GM21360 (cell line): ENCODE measurements around the gene ATF7IP2.
"Not testable (repeated sequence)": the region's sequence is repeated elsewhere in the genome, so short reads cannot be mapped to it uniquely, and the experiment has no call there.

Experiments used
- ATAC-seq: cut with Tn5 transposase; IDR thresholded peaks from one replicate; pipeline ENCODE4 v1.9.1; 2021; ENCODE audit warnings: mild to moderate bottlenecking, moderate library complexity; ENCODE audit not compliant: unreplicated experiment

The ATF7IP2 gene

DNA sequence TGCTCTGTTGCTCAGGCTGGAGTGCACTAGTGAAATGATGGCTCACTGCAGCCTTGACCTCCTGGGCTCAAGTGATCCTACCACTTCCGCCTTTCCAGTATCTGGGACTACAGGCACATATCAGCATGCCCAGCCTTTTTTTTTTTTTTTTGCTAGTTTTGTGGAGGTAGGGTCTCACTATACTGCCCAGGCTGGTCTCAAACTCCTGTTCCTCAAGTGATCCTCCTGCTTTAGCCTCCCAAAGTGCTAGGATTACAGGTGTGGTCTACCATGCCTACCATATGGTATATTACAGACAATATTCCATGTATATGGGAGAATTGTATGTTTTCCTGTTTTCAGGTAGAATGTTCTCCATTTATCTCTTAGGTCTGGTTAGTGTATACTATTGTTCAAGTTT lies 12.3 kb upstream of the ATF7IP2 start:
- ATAC-seq, result no peak

DNA sequence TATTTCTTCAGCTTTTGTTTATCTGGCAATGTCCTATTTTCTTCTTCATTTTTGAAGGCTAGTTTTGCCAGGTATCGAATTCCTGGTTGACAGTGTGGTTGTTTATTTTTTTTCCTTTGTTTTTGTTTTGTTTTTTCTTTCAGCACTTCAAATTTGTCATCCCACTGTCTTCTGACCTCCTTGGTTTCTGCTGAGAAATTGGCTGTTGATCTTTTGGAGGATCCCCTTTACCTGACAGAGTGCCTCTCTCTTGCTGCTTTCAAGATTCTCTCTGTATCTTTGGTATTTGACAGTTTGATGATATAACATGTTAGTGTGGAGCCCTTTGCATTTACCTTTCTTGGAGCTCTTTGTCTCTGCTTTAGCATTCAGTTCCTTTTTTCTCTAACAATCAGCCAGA lies 9.6 kb upstream of the ATF7IP2 start:
- ATAC-seq, result no peak

DNA sequence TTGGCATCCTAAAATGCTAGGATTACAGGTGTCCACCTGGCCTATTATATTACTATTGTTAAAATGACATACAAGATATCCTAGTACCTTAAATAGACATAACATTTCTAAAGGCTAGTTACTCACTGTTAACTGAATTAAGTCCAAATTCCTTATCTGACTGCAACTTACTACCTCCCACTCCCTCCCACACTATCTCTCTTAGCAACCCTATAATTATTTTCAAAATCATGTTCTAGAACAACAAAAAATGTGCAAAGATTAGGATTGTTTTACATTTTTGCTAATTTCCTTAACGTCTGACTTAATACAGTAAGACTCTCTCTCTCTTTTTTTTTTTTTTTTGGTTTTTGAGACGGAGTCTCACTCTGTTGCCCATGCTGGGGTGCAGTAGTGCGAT lies 2.2 kb upstream of the ATF7IP2 start:
- ATAC-seq, result no peak

DNA sequence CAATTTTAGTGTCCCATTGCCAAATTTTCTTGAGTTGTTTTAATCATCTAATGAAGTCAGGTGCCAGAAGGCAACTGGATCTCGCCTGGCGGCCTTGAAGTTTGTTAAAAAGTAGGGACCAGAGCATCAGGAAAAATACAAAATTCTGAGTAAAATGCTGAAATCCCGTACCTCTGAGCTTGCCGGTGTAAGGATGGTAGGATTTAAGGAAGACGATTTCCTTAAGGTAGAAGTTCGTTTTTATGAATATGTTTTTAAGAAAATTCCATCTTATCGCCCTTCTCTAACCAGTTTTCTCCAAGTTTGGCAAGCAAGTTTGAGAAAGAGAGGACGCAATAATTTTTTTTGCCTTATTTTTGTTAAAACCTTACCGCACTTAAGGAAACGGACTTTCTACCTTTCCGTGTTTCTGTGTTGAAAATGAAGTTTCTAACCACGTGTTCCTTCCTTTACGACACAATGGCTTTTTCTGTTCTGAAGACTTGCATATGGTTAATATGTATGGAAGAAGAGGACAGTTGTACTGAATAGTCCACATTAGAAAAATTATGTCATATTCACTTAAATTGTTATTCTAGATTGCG lies 748 bp downstream of the ATF7IP2 start:
- ATAC-seq, result no peak

DNA sequence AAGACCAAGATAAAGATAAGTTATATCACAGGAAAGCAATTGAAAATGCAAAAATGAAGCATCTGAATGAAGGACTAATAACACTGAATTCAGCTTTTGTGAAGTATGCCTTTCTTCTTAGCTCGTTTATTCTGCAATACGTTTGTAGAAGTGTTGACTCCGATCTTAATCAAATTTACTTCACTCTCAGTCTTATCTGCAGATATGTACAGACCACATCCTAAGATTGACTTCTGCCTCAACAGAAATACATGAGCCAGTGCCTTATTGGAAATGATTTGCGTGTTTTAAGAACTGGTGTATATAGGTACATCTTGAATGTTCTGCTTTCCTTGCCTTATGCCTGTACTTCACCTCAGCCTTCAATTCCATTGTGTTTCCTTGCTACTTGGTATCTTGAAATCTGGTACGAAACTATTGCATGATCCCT lies 1.3 kb downstream of the ATF7IP2 start:
- no peak for ATAC-seq

DNA sequence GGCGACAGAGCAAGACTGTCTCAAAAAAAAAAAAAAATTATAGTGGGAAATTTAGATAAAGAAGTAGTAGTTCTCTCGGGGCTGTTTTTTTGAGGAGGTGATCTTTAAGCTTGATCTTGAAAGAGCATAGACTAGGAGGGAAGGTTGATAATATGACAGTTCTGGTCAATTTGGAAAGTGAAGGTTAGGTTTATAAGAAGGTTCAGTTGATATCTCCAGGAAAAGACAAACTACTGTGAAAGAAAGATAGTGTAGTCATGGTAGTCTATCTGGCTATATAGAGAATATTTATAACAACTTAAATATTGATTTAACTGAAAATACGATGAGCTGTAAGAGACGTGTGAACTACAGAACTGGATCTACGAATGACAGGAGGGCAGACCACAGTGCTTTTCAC lies 3.1 kb downstream of the ATF7IP2 start:
- no peak for ATAC-seq

DNA sequence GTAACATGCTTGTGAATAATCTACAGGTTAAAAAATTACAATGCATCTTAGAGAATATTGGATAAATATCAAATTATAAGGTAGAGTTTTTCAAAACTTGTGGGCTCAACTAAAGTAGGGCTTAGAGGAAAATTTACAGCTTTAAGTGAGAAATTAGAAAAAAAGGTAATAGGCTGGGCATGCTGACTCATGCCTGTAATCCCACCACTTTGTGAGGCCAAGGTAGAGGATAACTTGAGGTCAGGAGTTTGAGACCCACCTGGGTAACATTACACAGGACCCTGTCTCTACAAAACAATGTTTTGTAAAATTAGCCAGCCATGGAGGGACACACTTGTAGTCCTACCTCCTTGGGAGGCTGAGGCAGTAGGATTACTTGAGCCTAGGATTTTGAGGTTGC lies 4.5 kb downstream of the ATF7IP2 start:
- no peak for ATAC-seq

DNA sequence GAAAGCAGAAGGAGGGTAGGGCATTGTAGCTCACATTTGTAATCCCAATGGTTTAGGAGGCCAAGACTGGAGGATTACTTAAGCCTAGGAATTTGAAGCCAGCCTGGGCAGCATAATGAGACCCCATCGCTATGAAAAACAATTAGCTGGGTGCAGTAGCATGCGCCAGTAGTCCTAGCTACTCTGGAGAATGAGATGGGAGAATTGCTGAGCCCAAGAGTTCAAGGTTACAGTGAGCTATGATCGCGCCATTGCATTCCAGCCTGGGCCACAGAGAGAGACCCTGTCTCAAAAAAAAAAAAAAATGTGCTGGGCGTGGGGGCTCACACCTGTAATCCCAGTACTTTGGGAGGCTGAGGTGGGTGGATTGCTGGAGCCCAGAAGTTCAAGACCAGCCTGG lies 5.0 kb downstream of the ATF7IP2 start:
- ATAC-seq, result no peak

DNA sequence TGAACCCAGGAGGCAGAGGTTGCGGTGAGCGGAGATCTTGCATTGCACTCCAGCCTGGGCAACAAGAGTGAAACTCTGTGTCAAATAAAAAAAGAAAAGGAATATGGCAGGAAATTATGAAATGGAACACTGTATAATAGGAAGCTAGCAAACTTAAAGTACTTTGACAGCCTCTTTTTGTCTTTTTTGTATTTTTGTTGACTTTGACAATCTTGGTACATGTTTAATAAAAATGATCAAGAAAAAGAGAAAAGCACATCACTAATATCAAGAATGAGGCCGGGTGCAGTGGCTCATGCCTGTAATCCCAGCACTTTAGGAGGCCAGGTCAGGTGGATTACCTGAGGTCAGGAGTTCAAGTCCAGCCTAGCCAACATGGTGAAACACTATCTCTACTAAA lies 5.5 kb downstream of the ATF7IP2 start:
- ATAC-seq, result no peak

DNA sequence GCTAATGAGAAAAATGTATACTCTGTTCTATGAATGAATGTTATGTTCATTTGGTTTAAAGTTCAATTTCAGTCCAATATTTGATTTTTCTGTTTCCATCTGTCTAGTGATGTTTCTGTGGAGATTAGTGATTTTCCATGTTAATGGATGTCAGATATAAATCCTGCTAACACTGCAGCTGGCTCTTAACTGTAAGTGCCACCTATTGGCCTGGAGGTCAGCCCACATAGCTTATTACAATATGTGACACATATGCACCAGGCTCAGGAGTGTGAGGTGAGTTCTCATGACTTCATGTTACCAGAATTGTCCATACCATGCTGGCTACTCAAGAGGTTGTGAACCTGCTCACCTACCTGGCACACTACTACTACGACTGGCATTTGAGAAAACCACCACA lies 17.1 kb downstream of the ATF7IP2 start:
- no peak for ATAC-seq

DNA sequence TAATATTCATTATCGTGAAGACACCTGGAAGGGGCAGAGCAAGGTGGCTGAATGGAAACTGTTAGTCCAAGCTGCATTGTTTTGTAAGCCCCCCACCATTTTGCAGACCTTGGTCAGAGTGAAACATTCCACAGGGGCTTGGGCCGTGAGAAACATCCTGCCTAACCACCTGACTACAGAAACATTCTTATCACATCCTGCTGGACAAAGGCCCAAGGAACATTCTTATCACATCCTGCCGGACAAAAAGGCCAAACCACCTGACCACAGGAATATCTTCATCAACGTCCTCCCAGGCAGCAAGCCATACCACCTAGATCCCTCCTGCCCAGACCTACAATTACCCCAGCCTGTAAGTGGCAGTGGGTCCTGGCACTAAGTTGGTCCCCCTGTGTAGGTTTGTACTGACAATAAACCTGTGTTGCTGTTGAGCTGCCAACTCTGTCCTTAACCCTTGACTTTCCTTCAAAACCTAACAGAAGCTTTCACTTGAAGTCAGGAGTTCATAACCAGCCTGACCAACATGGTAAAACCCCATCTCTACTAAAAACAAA lies 19.6 kb downstream of the ATF7IP2 start:
- no peak for ATAC-seq

DNA sequence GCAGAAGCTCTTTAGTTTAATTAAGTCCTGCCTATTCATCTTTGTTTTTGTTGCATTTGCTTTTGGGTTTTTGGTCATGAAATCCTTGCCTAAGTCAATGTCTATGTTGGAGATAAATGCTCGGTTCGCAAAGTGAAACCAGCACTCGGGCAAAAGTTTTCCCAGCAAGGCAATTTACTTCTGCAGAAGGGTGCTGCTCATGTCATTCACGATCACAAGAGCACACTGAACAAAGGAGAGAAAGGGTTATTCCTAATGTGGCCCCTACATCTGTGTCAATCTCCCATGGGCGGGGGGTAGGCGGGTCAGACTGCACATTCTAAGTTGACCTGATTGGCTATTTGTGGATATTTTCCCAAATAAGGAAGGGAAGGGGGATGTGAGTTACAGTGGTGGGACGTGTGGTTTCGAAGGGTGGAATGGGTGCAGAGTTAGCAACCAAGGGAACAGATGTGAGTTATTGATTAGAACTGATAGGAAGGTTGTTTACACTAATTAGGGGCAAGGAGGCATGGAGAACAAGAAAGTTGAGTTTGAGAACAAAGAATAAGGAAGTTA lies 23.0 kb downstream of the ATF7IP2 start:
- no peak for ATAC-seq

DNA sequence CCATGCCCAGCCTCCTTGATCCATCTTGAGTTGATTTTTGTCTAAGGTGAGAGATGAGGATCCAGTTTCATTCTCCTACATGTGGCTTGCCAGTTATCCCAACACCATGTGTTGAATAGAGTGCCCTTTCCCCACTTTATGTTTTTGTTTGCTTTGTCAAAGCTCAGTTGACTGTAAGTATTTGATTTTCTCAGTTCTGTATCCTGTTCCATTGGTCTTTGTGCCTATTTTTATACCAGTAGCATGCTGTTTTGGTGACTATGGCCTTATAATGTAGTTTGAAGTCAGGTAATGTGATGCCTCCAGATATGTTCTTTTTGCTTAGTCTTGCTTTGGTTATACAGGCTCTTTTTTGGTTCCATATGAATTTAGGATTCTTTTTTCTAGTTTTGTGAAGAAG lies 23.9 kb downstream of the ATF7IP2 start:
- not testable (repeated sequence) for ATAC-seq

DNA sequence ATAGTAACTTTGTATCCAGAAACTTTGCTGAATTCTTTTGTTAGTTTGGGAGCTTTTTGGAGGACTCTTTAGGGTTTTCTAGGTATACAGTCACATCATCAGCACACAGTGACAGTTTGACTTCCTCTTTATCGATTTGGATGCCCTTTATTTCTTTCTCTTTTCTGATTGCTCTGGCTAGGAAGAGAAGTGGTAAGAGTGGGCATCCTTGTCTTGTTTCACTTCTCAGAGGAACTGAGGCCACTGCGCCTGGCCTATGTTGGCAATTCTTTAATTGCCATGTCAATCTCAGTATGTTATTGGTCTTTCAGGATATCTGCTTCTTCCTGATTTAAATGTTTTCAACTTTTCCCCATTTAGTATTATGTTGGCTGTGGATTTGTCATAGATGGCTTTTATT lies 24.6 kb downstream of the ATF7IP2 start:
- no peak for ATAC-seq

DNA sequence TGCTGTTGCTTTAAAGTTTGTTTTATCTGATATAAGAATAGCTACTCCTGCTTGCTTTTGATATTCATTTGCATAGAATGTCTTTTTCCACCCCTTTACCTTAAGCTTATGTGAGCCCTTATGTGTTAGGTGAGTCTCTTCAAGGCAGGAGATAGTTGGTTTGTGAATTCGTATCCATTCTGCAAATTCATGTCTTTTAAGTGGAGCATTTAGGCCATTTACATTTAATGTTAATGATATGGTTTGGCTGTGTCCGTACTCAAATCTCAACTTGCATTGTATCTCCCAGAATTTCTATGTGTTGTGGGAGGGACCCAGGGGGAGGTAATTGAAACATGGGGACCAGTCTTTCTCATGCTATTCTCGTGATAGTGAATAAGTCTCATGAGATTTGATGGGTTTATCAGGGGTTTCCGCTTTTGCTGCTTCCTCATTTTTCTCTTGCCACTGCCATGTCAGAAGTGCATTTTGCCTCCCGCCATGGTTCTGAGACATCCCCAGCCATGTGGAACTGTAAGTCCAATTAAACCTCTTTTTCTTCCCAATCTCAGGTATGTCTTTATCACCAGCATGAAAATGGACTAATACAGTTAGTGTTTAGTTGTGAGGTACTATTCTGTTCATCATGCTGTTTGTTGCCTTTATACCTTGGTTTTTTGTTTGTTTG lies 27.2 kb downstream of the ATF7IP2 start:
- no peak for ATAC-seq

DNA sequence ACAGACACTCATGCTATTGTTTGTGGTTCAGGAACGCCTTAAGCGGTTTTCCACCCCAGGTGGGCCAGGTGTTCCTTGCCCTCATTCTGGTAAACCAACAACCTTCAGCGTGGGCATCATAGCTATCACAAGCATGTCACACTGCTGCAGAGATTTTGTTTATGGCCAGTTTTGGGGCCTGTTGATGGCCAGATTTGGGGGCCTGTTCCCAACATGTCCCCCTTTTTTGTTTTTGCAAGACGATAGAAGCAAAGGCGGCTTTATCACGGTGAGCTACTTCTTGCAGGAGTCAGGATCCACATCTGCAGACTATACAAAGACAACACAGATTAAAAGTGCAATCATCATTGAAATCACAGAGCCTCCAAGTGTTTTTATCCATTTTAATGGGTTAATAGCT lies 32.3 kb downstream of the ATF7IP2 start:
- ATAC-seq, result not testable (repeated sequence)

DNA sequence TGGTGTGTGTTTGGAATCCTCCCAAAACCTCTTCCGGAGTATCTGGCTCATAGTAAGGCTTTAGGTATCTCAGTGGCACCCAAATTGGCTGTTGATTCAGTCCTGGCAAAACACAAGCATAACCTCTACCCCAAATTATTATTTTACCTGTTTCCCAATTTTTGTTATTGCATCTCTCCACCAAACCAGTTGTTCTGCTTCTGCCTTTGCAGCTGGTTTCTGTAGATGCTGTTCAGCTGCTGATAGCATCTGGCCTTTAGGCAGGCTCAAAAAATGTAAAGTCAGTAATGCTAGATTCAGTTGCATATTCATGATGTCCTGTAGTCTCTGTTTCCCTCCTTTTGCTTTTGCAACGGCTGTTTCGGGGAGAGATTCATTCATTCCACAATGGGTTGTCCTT lies 33.8 kb downstream of the ATF7IP2 start:
- no peak for ATAC-seq

DNA sequence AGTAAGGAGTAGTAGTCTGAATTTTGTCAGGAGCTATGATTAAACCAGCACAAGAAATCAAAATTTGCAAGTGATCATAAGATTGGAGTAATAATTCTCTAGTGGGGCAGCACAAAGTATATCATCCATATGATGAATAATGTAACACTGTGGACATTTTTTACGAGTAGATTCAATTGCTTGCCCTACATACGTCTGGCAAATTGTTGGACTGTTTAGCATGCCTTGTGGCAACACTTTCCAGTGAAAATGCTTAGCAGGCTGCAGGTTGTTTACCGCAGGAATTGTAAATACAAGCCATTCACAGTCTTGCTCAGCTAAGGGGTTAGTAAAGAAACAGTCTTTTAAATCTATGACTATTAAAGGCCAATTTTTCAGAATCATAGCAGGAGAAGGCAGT lies 35.7 kb downstream of the ATF7IP2 start:
- no peak for ATAC-seq

DNA sequence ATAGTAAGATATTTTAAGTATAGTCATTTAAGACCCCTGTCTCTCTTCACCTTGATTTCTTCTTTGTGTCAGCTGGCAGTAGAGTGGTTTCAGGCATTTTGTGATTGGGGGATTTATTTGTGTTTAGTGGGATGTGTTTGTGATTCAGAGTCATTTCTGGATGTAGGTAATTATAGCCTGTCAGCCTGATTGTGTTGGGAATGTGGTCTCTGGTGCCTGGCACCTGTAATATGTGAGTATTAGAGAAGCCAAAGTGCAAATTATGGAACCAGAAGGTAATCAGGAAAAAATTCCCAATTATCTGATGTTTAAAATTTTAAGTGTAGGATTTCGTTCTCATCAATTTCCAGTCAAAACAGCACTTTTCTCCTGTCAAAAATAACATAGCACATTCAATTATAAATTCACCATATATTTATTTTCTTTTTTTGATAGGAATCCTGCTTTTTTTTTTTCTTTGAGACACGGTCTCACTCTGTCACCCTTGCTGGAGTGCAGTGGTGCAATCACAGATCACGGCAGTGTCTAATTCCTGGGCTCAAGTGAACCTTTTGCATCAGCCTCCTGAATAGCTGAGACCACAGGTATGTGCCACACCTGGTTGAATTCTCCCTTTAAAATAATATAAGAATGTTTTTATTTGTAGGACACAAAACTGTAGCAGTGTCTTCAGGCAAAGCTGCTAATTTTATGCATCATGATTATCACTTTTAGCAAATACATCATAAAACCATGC lies 42.7 kb downstream of the ATF7IP2 start:
- ATAC-seq, result no peak

DNA sequence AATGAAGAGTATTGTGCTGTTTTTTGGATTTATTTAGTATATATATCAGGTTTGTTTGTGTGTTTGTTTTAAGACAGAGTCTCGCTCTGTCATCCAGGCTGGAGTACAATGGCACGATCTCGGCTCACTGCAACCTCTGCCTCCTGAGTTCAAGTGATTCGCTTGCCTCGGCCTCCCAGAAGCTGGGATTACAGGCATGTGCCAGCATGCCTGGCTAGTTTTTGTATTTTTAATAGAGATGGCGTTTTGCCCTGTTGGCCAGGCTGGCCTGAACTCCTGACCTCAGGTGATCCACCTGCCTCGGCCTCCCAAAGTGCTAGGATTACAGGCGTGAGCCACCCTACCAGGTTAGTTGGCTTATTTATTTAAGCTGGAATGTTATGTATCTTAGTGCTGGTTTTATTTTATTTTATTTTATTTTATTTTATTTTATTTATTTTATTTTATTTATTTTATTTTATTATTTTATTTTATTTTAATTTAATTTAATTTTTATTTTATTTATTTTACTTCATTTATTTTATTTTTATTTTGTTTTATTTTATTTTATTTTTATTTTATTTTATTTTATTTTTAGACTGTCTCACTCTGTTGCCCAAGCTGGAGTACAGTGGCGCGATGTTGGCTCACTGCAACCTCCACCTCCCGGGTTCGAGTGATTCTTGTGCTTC lies 43.6 kb downstream of the ATF7IP2 start:
- ATAC-seq, result not testable (repeated sequence)

DNA sequence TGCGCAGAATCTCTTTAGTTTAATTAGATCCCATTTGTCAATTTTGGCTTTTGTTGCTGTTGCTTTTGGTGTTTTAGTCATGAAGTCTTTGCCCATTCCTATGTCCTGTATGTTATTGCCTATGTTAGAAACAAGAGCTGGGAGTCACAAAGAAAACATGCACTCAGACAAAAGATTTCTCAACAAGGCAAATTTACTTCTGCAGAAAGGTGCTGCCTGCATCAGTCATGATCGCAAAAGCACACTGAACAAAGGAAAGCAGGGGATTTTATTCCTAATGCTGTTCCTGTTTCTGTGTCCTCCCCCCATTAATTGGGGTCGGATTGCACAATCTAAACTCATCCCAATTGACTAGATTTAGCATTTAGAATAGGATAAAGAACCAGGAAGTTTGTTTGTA lies 55.9 kb downstream of the ATF7IP2 start:
- no peak for ATAC-seq
